Chondrocyte (in vitro differentiated cells): ENCODE results near the gene LCAT. TPM values are rescaled to one million over a fixed set of nuclear protein-coding genes. Genes with fewer than 3 reads are reported as not detected.

Experiments used
- DNase-seq: peaks from one replicate; pipeline ENCODE4 v3.0.0; 2021; ENCODE audit warnings: mixed read lengths, low spot score
- H3K27ac Mint-ChIP-seq: one replicate; pipeline ENCODE4 v1.8.0; 2021; ENCODE audit warnings: mild to moderate bottlenecking, moderate library complexity, mixed read lengths; ENCODE audit not compliant: unreplicated experiment
- H3K27me3 Mint-ChIP-seq: 2 replicates; pipeline ENCODE4 v1.8.0; 2021; ENCODE audit warnings: low read depth, mixed read lengths
- H3K36me3 Mint-ChIP-seq: 2 replicates; pipeline ENCODE4 v1.8.0; 2021; ENCODE audit warnings: low read depth, mixed read lengths
- H3K4me1 Mint-ChIP-seq: 2 replicates; pipeline ENCODE4 v1.8.0; 2021; ENCODE audit warnings: low read depth, mild to moderate bottlenecking, mixed read lengths
- H3K4me3 Mint-ChIP-seq: one replicate; pipeline ENCODE4 v1.8.0; 2021; ENCODE audit warnings: mild to moderate bottlenecking, moderate library complexity, mixed read lengths; ENCODE audit not compliant: unreplicated experiment
- H3K9me3 Mint-ChIP-seq: 2 replicates; pipeline ENCODE4 v1.8.0; 2021; ENCODE audit warnings: low read depth, mixed read lengths
- CTCF ChIP-seq: fragments of 200-600 bp; sonication (generic); IDR thresholded peaks from 2 replicates; pipeline ENCODE4 v1.5.0; 2021; ENCODE audit warnings: antibody characterized with exemption, mild to moderate bottlenecking, moderate library complexity
- total RNA-seq: library from RNA; stranded (reverse); gene quantifications from 3 replicates; pipeline ENCODE4 v1.2.1, GENCODE V29; 2021

LCAT gene
- total RNA-seq, 1 donor from 2014 or later = 38.2 TPM

- DNase-seq = no peak
- H3K4me3 Mint-ChIP-seq = no peak overlapping the region
- H3K27ac Mint-ChIP-seq = no peak overlapping the region
- peaks cover 32% of the 10 kb centered on the region for H3K4me1 Mint-ChIP-seq
- H3K27me3 Mint-ChIP-seq = no peaks in the 10 kb centered on the region
- H3K36me3 Mint-ChIP-seq = peaks cover 38% of the 10 kb centered on the region
- H3K9me3 Mint-ChIP-seq = no peaks in the 10 kb centered on the region
- no peak for TF ChIP-seq CTCF
Measured at GRCh38 chr16:67957622-67958021, 13.7 kb upstream of the LCAT start.

GRCh38 chr16:67954421-67955196 is 10.7 kb upstream of the LCAT start:
- Mint-ChIP-seq H3K27me3 (no peaks in the 10 kb centered on the region), H3K36me3 (peaks cover 29% of the 10 kb centered on the region), H3K9me3 (no peaks in the 10 kb centered on the region), H3K4me1 (peaks cover 5% of the 10 kb centered on the region), H3K4me3 (no peak overlapping the region), H3K27ac (peak overlapping the region; percentile 32)
- no peak for DNase-seq
- no peak for TF ChIP-seq CTCF

GRCh38 chr16:67953641-67954375 is 9.9 kb upstream of the LCAT start:
- Mint-ChIP-seq H3K27me3 (no peaks in the 10 kb centered on the region), H3K36me3 (peaks cover 29% of the 10 kb centered on the region), H3K4me1 (no peaks in the 10 kb centered on the region), H3K4me3 (no peak overlapping the region), H3K27ac (peak overlapping the region; percentile 32), H3K9me3 (no peaks in the 10 kb centered on the region)
- DNase-seq = no peak
- TF ChIP-seq CTCF = no peak

GRCh38 chr16:67951485-67951884 is 7.6 kb upstream of the LCAT start:
- Mint-ChIP-seq H3K9me3 (no peaks in the 10 kb centered on the region), H3K4me3 (no peak overlapping the region), H3K27ac (no peak overlapping the region), H3K4me1 (no peaks in the 10 kb centered on the region), H3K27me3 (no peaks in the 10 kb centered on the region), H3K36me3 (peaks cover 29% of the 10 kb centered on the region)
- no peak for TF ChIP-seq CTCF
- no peak for DNase-seq

GRCh38 chr16:67950335-67950843 is 6.5 kb upstream of the LCAT start:
- DNase-seq = no peak
- Mint-ChIP-seq H3K27ac (no peak overlapping the region), H3K9me3 (no peaks in the 10 kb centered on the region), H3K4me1 (no peaks in the 10 kb centered on the region), H3K27me3 (no peaks in the 10 kb centered on the region), H3K36me3 (peaks cover 34% of the 10 kb centered on the region), H3K4me3 (no peak overlapping the region)
- TF ChIP-seq CTCF = no peak
